Measurements from ENCODE around the gene ABCA4.

The ABCA4 gene

DNA sequence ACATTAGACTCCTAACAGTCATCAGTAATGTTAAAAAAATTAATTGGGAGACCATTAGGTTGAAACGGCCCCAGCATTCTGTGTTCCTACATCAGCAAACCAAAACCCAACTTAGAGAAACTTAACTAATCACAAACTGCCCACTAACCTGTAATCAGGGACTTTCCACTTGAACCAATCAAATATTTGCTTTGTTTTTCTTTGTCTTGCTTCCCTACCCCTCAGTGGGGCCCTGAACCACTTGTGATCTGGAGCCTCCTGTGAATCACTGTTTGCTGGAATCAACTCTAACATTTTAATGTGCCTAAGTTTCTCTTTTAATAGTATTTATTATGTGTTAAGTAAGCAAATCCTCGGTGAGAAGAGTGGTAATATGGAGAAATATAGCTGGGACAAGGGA, 64.0 kb downstream of the ABCA4 start:
- H3K36me3 ChIP-seq (ENCODE audit: insufficient read depth, low read depth, low read length) = no peaks in the 10 kb centered on the region
- no peak overlapping the region for H3K9ac ChIP-seq (ENCODE audit: low read depth, low read length)
- no peaks in the 10 kb centered on the region for H3K9me3 ChIP-seq (ENCODE audit: insufficient read depth, low read depth, low read length)
- peaks cover 2% of the 10 kb centered on the region for H3K27me3 ChIP-seq (ENCODE audit: insufficient read depth, low read length)
- peaks cover 16% of the 10 kb centered on the region; the same call in 1 of the 2 replicates for H3K4me1 ChIP-seq (ENCODE audit: insufficient read depth, low read length)
- H3K27ac ChIP-seq (ENCODE audit: low read length) = no peak overlapping the region
- H3K4me3 ChIP-seq (ENCODE audit: low read length) = no peak overlapping the region

DNA sequence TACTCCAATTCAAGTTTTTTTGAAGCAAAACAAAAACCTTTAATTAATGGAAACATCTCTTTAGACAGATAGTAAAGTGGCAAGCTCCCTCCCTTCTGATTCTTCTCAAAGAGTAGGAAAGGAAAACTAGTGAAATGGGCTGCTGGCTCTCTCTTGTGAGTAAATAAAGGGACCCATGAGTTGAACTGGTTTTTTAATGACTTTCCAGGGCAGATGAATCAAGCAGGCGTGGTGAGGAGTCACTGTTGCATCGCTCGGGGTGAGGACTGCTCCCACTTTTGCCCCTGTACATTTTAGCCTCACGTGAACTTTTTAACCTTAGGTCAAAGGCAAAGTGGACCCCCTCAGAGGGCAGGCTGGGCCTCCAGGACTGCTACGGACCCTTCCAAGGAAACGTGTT, 64.8 kb downstream of the ABCA4 start:
- Histone ChIP-seq H3K4me1 (ENCODE audit: insufficient read depth, low read length) (peaks cover 14% of the 10 kb centered on the region; the same call in 1 of the 2 replicates), H3K9me3 (ENCODE audit: insufficient read depth, low read depth, low read length) (no peaks in the 10 kb centered on the region), H3K27me3 (ENCODE audit: insufficient read depth, low read length) (no peaks in the 10 kb centered on the region; the same call in 1 of the 2 replicates), H3K36me3 (ENCODE audit: insufficient read depth, low read depth, low read length) (no peaks in the 10 kb centered on the region), H3K9ac (ENCODE audit: low read depth, low read length) (no peak overlapping the region), H3K27ac (ENCODE audit: low read length) (no peak overlapping the region), H3K4me3 (ENCODE audit: low read length) (no peak overlapping the region)

DNA sequence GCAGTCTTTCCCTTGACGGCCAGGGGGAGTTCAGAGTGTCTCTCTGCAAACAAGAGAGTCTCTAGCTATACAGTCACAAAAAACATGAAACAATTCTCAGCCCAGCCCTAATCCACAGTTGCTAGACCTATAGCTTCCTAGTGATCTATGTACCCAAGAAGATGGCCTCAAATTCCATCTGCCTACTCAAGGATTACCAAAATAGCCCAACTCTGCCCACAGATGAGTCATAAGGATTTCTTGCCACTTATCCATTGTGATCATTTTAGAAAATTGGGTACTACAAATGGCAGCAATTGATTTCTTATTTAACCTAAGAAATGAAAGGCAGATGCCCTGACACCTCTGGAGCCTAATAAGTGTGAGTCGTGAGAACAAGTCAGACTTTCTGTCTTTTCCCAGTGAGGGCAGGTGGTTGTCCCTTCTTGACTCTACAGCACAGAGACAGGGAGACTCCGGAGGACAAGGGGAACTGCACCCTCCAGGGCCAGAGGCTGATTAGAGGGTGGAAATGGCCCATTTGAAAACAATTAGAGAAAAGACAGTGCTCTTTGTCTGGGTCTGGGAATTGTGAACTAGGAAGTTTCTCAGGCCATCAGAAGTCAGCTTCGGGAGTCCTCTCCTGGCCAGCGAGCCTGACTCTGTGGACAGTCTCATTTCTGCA, 65.4 kb downstream of the ABCA4 start:
- peaks cover 17% of the 10 kb centered on the region; the same call in 1 of the 2 replicates for H3K4me1 ChIP-seq (ENCODE audit: insufficient read depth, low read length)
- H3K9me3 ChIP-seq (ENCODE audit: insufficient read depth, low read depth, low read length) = no peaks in the 10 kb centered on the region
- H3K4me3 ChIP-seq (ENCODE audit: low read length) = no peak overlapping the region
- no peak overlapping the region for H3K27ac ChIP-seq (ENCODE audit: low read length)
- no peak overlapping the region for H3K9ac ChIP-seq (ENCODE audit: low read depth, low read length)
- H3K36me3 ChIP-seq (ENCODE audit: insufficient read depth, low read depth, low read length) = no peaks in the 10 kb centered on the region
- H3K27me3 ChIP-seq (ENCODE audit: insufficient read depth, low read length) = no peaks in the 10 kb centered on the region; the same call in 1 of the 2 replicates

DNA sequence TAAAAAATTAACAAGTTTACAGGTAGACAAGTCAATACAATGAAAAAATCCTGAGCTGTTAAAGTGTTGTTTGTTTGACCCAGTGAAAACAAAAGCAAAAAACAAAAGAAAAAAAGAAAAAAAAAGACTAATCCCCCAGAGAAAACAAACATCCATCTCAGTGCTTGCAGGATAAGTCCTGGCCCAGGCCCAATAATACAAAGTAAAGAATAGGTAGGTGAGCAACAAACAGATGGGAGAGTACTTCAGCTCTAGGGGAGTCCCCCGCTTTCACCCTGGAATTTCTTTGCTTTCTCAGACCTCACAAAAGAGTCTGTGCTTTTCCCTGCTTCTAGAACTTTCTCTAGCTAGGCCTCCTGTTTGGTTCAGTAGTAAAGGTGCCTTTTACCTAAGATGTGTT, 70.3 kb downstream of the ABCA4 start:
- Histone ChIP-seq H3K9ac (ENCODE audit: low read depth, low read length) (no peak overlapping the region), H3K9me3 (ENCODE audit: insufficient read depth, low read depth, low read length) (no peaks in the 10 kb centered on the region), H3K27ac (ENCODE audit: low read length) (no peak overlapping the region), H3K4me1 (ENCODE audit: insufficient read depth, low read length) (peaks cover 27% of the 10 kb centered on the region), H3K4me3 (ENCODE audit: low read length) (no peak overlapping the region), H3K36me3 (ENCODE audit: insufficient read depth, low read depth, low read length) (no peaks in the 10 kb centered on the region), H3K27me3 (ENCODE audit: insufficient read depth, low read length) (no peaks in the 10 kb centered on the region)

DNA sequence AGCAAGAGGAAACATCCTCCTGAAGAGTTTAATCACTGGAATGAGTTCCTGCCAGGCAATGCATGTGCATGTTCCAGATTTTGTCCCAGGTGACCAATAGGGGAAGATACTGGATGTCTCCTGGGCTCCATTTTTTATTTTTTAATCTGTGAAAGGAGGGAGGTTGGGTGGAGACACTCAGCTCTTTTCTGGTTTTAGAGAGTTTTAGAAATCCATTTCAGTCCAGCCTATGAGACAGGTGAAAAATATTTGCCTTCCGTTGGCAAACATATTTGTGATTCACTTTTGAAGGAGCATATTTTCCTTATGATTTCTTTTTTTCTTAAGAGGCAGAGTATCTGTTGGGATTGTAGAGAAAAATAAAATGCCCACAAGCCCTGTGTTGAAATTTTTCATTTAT, 70.7 kb downstream of the ABCA4 start:
- Histone ChIP-seq H3K27ac (ENCODE audit: low read length) (no peak overlapping the region), H3K27me3 (ENCODE audit: insufficient read depth, low read length) (no peaks in the 10 kb centered on the region), H3K4me1 (ENCODE audit: insufficient read depth, low read length) (peaks cover 27% of the 10 kb centered on the region), H3K4me3 (ENCODE audit: low read length) (no peak overlapping the region), H3K36me3 (ENCODE audit: insufficient read depth, low read depth, low read length) (no peaks in the 10 kb centered on the region), H3K9ac (ENCODE audit: low read depth, low read length) (no peak overlapping the region), H3K9me3 (ENCODE audit: insufficient read depth, low read depth, low read length) (no peaks in the 10 kb centered on the region)

DNA sequence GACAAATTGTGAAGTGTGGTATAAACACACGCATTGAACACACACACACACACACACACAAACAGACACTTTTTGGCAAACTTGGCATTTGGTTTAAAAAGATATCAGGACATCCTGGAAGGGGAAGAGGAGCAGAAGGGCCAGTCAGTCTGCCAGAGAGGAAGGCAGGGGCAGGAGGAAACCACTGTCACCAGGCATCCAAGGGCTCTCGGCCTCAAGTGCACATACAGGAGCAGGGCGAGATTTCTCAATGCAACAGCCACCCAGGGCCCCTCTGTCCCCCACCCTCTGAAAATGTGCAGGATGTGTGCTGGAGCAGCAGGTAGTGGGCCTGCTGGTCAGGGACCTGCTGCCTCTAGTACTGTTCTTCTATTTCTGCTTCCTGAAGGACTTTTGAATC, 71.2 kb downstream of the ABCA4 start:
- Histone ChIP-seq H3K9me3 (ENCODE audit: insufficient read depth, low read depth, low read length) (no peaks in the 10 kb centered on the region), H3K9ac (ENCODE audit: low read depth, low read length) (no peak overlapping the region), H3K36me3 (ENCODE audit: insufficient read depth, low read depth, low read length) (no peaks in the 10 kb centered on the region), H3K4me1 (ENCODE audit: insufficient read depth, low read length) (peaks cover 24% of the 10 kb centered on the region), H3K27me3 (ENCODE audit: insufficient read depth, low read length) (no peaks in the 10 kb centered on the region), H3K4me3 (ENCODE audit: low read length) (no peak overlapping the region), H3K27ac (ENCODE audit: low read length) (no peak overlapping the region)

DNA sequence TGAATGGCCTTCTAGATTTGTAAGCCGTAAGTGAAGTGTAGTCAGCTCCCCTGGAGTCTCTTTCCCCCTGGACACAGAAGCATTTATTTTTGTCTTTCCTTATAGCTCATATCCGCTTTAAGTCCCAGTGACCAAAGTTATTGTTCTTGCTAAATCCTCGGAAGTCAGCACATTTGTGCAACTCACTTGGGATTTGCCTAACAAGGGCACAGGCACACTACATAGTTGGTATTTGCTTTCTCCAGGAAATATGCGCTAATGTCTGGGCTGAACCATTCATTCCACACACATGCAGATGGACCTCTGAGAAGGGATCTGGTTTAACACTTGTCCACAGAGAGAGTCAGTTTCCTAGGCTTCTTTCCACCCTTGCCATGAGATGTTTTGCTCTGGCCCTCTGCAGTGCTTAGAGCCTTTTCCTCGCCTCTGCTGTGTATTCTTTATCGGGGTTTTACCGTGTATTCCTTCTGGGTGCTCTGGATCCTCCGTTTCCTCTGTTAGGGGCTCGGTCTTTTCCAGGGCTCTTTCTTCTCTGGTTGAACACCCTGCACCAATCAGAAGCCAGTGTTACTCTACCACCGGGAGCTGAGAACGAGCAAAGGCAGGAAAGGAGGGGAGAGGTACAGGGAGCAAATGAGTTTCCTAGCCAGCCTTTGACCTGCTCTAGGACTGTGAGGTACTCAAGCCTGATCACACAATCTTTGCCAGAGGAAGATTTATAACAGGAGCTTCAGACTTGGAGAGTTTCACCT, 72.4 kb downstream of the ABCA4 start:
- Histone ChIP-seq H3K4me3 (ENCODE audit: low read length) (no peak overlapping the region), H3K4me1 (ENCODE audit: insufficient read depth, low read length) (peaks cover 17% of the 10 kb centered on the region), H3K9ac (ENCODE audit: low read depth, low read length) (no peak overlapping the region), H3K9me3 (ENCODE audit: insufficient read depth, low read depth, low read length) (no peaks in the 10 kb centered on the region), H3K27me3 (ENCODE audit: insufficient read depth, low read length) (no peaks in the 10 kb centered on the region), H3K36me3 (ENCODE audit: insufficient read depth, low read depth, low read length) (no peaks in the 10 kb centered on the region), H3K27ac (ENCODE audit: low read length) (no peak overlapping the region)

DNA sequence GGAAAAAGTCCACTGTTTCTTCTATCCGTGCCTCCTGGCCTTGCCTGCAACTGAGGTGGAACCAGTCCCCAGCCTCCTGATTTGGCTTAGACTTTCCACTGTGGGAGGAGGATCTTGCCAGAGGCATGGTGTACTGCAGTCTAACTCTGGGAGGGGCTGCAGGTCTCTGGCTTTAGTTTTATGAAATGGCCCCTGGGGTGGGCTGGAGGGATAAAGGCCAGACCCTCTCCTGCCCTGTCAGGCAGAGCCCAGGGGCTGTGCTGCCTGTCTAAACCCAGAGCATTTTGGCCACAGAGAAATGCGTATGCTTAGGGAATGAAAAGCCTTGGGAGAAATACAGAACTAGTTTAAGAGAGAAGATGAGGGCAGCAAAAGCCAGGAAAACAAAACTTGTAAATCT, 73.0 kb downstream of the ABCA4 start:
- Histone ChIP-seq H3K9ac (ENCODE audit: low read depth, low read length) (no peak overlapping the region), H3K36me3 (ENCODE audit: insufficient read depth, low read depth, low read length) (no peaks in the 10 kb centered on the region), H3K9me3 (ENCODE audit: insufficient read depth, low read depth, low read length) (no peaks in the 10 kb centered on the region), H3K27me3 (ENCODE audit: insufficient read depth, low read length) (no peaks in the 10 kb centered on the region), H3K4me3 (ENCODE audit: low read length) (no peak overlapping the region), H3K27ac (ENCODE audit: low read length) (no peak overlapping the region), H3K4me1 (ENCODE audit: insufficient read depth, low read length) (peaks cover 17% of the 10 kb centered on the region)

DNA sequence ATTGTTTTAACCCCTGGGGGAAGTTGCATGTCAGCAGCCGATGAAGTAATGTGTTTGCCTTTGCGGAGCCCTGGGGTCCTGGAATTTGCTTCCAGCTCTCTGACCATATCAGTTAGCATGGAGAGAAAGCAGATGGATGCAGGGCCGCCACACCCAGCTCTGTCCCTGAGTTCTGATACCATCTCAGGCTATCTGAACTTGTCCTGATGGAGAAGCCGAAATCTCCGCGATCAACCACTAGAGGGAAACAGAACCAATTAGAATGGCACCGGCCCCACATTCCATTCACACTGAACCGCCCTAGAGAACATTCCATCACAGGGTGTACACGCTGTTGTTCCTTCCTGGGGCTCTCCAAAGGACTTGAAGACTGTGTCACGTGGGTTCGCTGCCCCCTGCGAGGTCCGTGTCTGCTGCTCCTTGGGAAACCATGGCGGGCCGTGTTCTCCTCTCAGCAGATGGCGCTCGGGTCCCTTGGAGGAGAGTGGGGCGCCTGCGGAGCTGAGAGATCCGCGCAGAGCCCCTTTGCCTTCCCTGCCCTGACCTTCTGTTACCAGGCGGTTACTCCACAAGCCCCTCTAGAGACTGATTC, 75.4 kb downstream of the ABCA4 start:
- H3K27me3 ChIP-seq (ENCODE audit: insufficient read depth, low read length) = no peaks in the 10 kb centered on the region
- no peaks in the 10 kb centered on the region for H3K36me3 ChIP-seq (ENCODE audit: insufficient read depth, low read depth, low read length)
- no peaks in the 10 kb centered on the region for H3K9me3 ChIP-seq (ENCODE audit: insufficient read depth, low read depth, low read length)
- H3K27ac ChIP-seq (ENCODE audit: low read length) = no peak overlapping the region
- H3K4me3 ChIP-seq (ENCODE audit: low read length) = no peak overlapping the region; the same call in 1 of the 2 replicates
- no peak overlapping the region for H3K9ac ChIP-seq (ENCODE audit: low read depth, low read length)
- peaks cover 11% of the 10 kb centered on the region for H3K4me1 ChIP-seq (ENCODE audit: insufficient read depth, low read length)

DNA sequence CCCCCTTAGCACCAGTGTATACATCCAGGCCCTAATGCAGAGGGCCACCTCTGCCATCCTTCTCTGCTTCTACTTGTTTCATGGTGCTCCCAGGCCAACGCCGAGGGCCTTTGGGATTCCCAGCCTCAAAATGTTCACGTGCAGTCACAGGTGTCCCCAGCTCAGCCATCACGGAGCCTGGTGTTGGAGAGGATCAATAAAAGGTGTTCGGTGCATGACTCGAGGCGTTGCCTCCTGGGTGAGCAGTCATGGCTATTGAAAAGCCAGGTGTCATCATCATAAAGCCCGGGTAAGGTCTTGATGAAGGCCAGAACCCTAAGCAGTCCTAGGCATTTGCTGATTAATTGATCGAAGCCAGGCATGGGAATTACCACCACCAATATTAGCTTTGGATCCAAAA, 76.1 kb downstream of the ABCA4 start:
- no peak overlapping the region for H3K27ac ChIP-seq (ENCODE audit: low read length)
- no peak overlapping the region for H3K4me3 ChIP-seq (ENCODE audit: low read length)
- H3K36me3 ChIP-seq (ENCODE audit: insufficient read depth, low read depth, low read length) = no peaks in the 10 kb centered on the region
- no peak overlapping the region for H3K9ac ChIP-seq (ENCODE audit: low read depth, low read length)
- H3K4me1 ChIP-seq (ENCODE audit: insufficient read depth, low read length) = peaks cover 11% of the 10 kb centered on the region
- H3K27me3 ChIP-seq (ENCODE audit: insufficient read depth, low read length) = no peaks in the 10 kb centered on the region
- H3K9me3 ChIP-seq (ENCODE audit: insufficient read depth, low read depth, low read length) = no peaks in the 10 kb centered on the region

DNA sequence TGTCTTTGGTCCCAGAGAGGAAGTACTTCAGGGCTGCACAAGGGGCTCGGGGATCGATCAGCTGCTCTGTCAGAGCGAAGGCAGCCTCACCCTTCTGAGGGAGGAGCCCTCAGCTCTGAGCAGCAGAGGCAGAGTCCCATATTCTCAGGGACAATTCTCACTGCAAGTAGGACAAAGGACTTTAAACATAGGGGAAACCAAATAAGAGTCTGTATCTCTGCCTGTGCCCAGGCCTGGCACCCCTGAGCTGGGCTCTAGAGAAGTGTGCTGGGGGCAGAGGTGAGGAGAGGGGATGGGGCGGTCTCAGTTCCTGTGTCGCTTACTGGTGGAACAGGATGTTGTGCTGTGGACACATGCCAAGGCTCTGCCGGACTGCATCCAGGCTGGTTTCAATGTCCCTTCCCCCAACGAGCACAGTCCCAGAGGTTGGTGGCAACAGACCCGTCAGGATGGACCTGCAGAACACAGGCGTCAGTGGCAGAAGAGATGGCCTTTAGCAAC, 76.6 kb downstream of the ABCA4 start:
- Histone ChIP-seq H3K36me3 (ENCODE audit: insufficient read depth, low read depth, low read length) (no peaks in the 10 kb centered on the region), H3K27me3 (ENCODE audit: insufficient read depth, low read length) (no peaks in the 10 kb centered on the region), H3K9ac (ENCODE audit: low read depth, low read length) (no peak overlapping the region), H3K4me3 (ENCODE audit: low read length) (no peak overlapping the region), H3K4me1 (ENCODE audit: insufficient read depth, low read length) (peaks cover 11% of the 10 kb centered on the region), H3K9me3 (ENCODE audit: insufficient read depth, low read depth, low read length) (no peaks in the 10 kb centered on the region), H3K27ac (ENCODE audit: low read length) (no peak overlapping the region)

All from iPS-20b (cell line).